ENCODE measurements around the gene SH3BGRL.

DNA sequence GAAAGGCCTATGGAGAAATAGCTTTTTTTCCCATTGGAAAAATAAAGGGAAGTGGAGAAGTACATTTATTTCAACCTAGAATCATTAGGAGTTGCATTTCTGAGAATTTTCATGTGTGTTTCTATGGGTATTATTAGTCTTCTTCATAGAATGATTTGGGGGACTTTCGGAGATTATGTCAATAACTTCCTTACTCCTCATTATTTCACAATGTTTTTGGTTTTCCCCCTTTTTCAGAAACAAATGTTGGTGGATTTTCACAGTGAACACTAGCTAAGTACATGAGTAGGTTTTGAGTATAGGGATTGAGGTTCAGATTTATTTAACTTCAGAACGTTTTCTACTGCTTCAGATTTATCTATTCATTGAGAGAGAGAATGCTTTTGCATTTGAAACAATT lies 54.0 kb downstream of the SH3BGRL start:
- no peak for TF ChIP-seq POLR2A (IDR thresholded peaks at IDR 0.05)
- TF ChIP-seq CTCF (IDR thresholded peaks at IDR 0.05), result no peak
